ENCODE results near the gene TTPAL.

- TF ChIP-seq EZH2 (IDR thresholded peaks at IDR 0.05; ENCODE audit: low read length, unreplicated experiment) (no peak), CTCF (conservative IDR thresholded peaks at IDR 0.05; ENCODE audit: low read depth, low read length) (no peak), EZH2phosphoT487 (IDR thresholded peaks at IDR 0.05; ENCODE audit: borderline replicate concordance, low read length) (no peak)
Observed at GRCh38 chr20:44454306-44454963, 21.2 kb upstream of the TTPAL start.
